ENCODE measurements around the gene GDPD5.
A peak's percentile ranks its signal among the peaks of the same experiment; 100 is the strongest.

DNA sequence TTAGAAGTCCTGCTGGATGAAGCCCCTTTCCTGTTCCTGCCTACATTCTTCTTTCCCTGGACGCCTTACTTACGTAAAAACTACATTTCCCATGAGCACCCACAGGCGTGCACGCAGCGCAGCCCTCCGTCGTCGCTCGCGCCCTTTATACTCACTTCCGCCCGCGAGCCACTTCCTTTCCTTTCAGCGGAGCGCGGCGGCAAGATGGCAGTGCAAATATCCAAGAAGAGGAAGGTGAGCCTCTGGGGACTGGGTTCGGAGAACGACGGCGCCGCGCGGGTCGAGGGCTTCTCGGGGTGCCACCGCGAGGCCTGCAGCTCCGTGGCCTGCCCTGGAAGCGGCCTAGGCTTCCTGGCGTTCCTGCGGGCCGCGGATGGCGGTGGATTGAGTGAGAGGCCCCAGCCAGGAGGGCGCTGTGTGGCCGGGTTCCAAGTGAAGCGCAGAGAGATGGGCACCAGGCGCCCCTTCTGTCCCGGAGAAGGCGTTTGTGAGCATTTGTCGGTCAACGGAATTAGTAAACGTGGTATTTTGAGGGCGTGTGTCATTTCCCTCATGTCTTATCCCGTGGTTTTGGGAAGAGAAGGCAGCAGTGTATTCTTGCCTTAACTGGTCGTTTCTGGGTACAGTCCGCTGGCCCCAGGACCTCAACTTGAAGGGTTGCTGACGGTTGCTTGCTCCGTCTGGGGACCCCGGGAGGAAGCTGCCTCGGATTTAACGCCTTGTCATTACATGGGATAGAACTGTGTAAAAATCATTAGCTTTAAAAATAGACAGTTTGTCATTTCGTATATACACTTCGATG, 126.2 kb downstream of the GDPD5 start, which contains the start of gene RPS3:
- TF ChIP-seq, protein P1, sequence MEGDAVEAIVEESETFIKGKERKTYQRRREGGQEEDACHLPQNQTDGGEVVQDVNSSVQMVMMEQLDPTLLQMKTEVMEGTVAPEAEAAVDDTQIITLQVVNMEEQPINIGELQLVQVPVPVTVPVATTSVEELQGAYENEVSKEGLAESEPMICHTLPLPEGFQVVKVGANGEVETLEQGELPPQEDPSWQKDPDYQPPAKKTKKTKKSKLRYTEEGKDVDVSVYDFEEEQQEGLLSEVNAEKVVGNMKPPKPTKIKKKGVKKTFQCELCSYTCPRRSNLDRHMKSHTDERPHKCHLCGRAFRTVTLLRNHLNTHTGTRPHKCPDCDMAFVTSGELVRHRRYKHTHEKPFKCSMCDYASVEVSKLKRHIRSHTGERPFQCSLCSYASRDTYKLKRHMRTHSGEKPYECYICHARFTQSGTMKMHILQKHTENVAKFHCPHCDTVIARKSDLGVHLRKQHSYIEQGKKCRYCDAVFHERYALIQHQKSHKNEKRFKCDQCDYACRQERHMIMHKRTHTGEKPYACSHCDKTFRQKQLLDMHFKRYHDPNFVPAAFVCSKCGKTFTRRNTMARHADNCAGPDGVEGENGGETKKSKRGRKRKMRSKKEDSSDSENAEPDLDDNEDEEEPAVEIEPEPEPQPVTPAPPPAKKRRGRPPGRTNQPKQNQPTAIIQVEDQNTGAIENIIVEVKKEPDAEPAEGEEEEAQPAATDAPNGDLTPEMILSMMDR (IDR thresholded peaks at IDR 0.05; ENCODE audit: borderline replicate concordance, extremely low read depth, low read length, poor library complexity, severe bottlenecking) = peak; percentile 34
- no peak for TF ChIP-seq EZH2 (IDR thresholded peaks at IDR 0.05; ENCODE audit: borderline replicate concordance, low read depth, low read length, severe bottlenecking)
